HG03064 (cell line): ENCODE data around the gene TPGS1.
"Not testable (repeated sequence)": the region's sequence is repeated elsewhere in the genome, so short reads cannot be mapped to it uniquely, and the experiment has no call there.

Experiments
- ATAC-seq: cut with Tn5 transposase; IDR thresholded peaks from one replicate; pipeline ENCODE4 v1.9.1; 2021; ENCODE audit warnings: low read depth; ENCODE audit not compliant: unreplicated experiment

Gene TPGS1

GRCh38 chr19:475360-475759, 31.9 kb upstream of the TPGS1 start:
- no peak for ATAC-seq

GRCh38 chr19:478236-478903, 28.9 kb upstream of the TPGS1 start:
- no peak for ATAC-seq

GRCh38 chr19:478976-479375, 28.3 kb upstream of the TPGS1 start:
- ATAC-seq: no peak

- ATAC-seq: no peak
Measured at GRCh38 chr19:480016-480855, 27.1 kb upstream of the TPGS1 start.

GRCh38 chr19:481100-481499, 26.2 kb upstream of the TPGS1 start:
- ATAC-seq: not testable (repeated sequence)

GRCh38 chr19:482186-483041, 24.9 kb upstream of the TPGS1 start:
- ATAC-seq: no peak

GRCh38 chr19:483332-484072, 23.8 kb upstream of the TPGS1 start:
- no peak for ATAC-seq

GRCh38 chr19:484494-484893, 22.8 kb upstream of the TPGS1 start:
- ATAC-seq: no peak

GRCh38 chr19:485077-485476, 22.2 kb upstream of the TPGS1 start:
- ATAC-seq: no peak

GRCh38 chr19:485583-486236, 21.6 kb upstream of the TPGS1 start:
- no peak for ATAC-seq

- ATAC-seq: peak; percentile 57
Measured at GRCh38 chr19:488505-489417, 18.5 kb upstream of the TPGS1 start.

- peak; percentile 8 for ATAC-seq
Measured at GRCh38 chr19:489418-490196, 17.7 kb upstream of the TPGS1 start.

GRCh38 chr19:491146-491741, 16.1 kb upstream of the TPGS1 start:
- no peak for ATAC-seq

GRCh38 chr19:492091-492531, 15.2 kb upstream of the TPGS1 start:
- no peak for ATAC-seq

- ATAC-seq: no peak
Measured at GRCh38 chr19:493391-494170, 13.7 kb upstream of the TPGS1 start.

GRCh38 chr19:494171-495080, 12.9 kb upstream of the TPGS1 start:
- ATAC-seq: no peak
